DND-41 (cell line): ENCODE results near the gene OR2D3.

ENCODE experiments used
- ATAC-seq: fragments of 200-7000 bp; cut with Tn5 transposase; 3 replicates; pipeline ENCODE4 v1.9.1; 2021; ENCODE audit warnings: low read depth; ENCODE audit not compliant: insufficient read depth
- DNase-seq: peaks from one replicate; pipeline ENCODE4 v3.0.0-alpha.2; 2020
- H2AFZ ChIP-seq: 2 replicates; pipeline ENCODE4 v1.6.0; 2012; ENCODE audit warnings: low read depth, low read length
- H3K27ac ChIP-seq: 2 replicates; pipeline ENCODE4 v1.5.1; 2012; ENCODE audit warnings: low read length, inconsistent platforms
- H3K27me3 ChIP-seq: fragments of 200-600 bp; sonication (generic); 2 replicates; pipeline ENCODE4 v1.6.0; 2012; ENCODE audit warnings: low read length, mild to moderate bottlenecking, inconsistent platforms; ENCODE audit not compliant: insufficient read depth, poor library complexity
- H3K36me3 ChIP-seq: 2 replicates; pipeline ENCODE4 v1.5.1; 2012; ENCODE audit warnings: low read length, inconsistent platforms; ENCODE audit not compliant: insufficient read depth
- H3K4me1 ChIP-seq: 2 replicates; pipeline ENCODE4 v1.5.1; 2012; ENCODE audit warnings: mild to moderate bottlenecking, low read length; ENCODE audit not compliant: insufficient read depth
- H3K4me2 ChIP-seq: 2 replicates; pipeline ENCODE4 v1.6.0; 2012; ENCODE audit warnings: mild to moderate bottlenecking, moderate library complexity, low read length, inconsistent platforms; ENCODE audit not compliant: insufficient read depth
- H3K4me3 ChIP-seq, 2 experiments: fragments of 200-600 bp in 1 of 2; shearing (Covaris generic) in 1 of 2; 2 replicates each; pipeline ENCODE4 v1.5.1; 2012 to 2016; ENCODE audit warnings: inconsistent platforms in 2 of 2, low read length in 2 of 2, mild to moderate bottlenecking in 2 of 2, low read depth in 1 of 2, moderate library complexity in 1 of 2
- H3K79me2 ChIP-seq: 2 replicates; pipeline ENCODE4 v1.6.0; 2012; ENCODE audit warnings: low read length, inconsistent platforms; ENCODE audit not compliant: insufficient read depth
- H3K9ac ChIP-seq: 2 replicates; pipeline ENCODE4 v1.6.0; 2012; ENCODE audit warnings: low read depth, mild to moderate bottlenecking, inconsistent platforms, low read length, moderate library complexity
- H3K9me3 ChIP-seq: 2 replicates; pipeline ENCODE4 v1.5.1; 2012; ENCODE audit warnings: low read length, moderate library complexity, mild to moderate bottlenecking, inconsistent platforms; ENCODE audit not compliant: insufficient read depth, severe bottlenecking
- H4K20me1 ChIP-seq: 2 replicates; pipeline ENCODE4 v1.6.0; 2012; ENCODE audit warnings: low read length; ENCODE audit not compliant: insufficient read depth
- EZH2 ChIP-seq: IDR thresholded peaks from 3 replicates; pipeline ENCODE4 v1.6.1; 2012; ENCODE audit warnings: borderline replicate concordance, low read depth, mild to moderate bottlenecking, moderate library complexity, low read length, inconsistent platforms; ENCODE audit not compliant: severe bottlenecking
- TF ChIP-seq, protein P1 (sequence below): IDR thresholded peaks from 2 replicates; pipeline ENCODE4 v1.5.1; 2012; ENCODE audit warnings: borderline replicate concordance, low read length, moderate library complexity, mild to moderate bottlenecking; ENCODE audit not compliant: poor library complexity, severe bottlenecking; ENCODE audit errors: extremely low read depth

The OR2D3 gene, protein sequence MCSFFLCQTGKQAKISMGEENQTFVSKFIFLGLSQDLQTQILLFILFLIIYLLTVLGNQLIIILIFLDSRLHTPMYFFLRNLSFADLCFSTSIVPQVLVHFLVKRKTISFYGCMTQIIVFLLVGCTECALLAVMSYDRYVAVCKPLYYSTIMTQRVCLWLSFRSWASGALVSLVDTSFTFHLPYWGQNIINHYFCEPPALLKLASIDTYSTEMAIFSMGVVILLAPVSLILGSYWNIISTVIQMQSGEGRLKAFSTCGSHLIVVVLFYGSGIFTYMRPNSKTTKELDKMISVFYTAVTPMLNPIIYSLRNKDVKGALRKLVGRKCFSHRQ

DNA sequence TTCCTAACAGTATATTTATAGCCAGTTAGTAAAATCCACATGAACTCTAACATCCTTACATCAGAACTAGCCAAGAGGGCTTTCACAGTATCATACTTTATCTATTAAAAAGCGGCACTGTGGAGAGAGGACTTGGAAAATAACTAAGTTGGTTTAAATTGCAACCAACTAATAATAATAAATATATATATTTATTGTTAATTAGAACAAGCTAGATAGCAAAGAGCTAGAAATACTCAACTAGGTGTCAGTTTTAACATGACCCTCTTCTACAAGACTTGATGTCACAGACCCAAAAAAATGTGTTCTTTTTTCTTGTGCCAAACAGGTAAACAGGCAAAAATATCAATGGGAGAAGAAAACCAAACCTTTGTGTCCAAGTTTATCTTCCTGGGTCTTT lies at the start of gene OR2D3:
TSS of gene OR2D3 (plus strand) at position 301 of the 400 bp plus-strand sequence. CDS start at position 301, 0 bp downstream.
- H3K79me2 ChIP-seq: no peaks in the 10 kb centered on the region
- peaks cover 4% of the 10 kb centered on the region for H3K4me1 ChIP-seq
- no peak within 1 kb of the TSS for H2AFZ ChIP-seq
- TF ChIP-seq, protein P1, sequence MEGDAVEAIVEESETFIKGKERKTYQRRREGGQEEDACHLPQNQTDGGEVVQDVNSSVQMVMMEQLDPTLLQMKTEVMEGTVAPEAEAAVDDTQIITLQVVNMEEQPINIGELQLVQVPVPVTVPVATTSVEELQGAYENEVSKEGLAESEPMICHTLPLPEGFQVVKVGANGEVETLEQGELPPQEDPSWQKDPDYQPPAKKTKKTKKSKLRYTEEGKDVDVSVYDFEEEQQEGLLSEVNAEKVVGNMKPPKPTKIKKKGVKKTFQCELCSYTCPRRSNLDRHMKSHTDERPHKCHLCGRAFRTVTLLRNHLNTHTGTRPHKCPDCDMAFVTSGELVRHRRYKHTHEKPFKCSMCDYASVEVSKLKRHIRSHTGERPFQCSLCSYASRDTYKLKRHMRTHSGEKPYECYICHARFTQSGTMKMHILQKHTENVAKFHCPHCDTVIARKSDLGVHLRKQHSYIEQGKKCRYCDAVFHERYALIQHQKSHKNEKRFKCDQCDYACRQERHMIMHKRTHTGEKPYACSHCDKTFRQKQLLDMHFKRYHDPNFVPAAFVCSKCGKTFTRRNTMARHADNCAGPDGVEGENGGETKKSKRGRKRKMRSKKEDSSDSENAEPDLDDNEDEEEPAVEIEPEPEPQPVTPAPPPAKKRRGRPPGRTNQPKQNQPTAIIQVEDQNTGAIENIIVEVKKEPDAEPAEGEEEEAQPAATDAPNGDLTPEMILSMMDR: no peak
- TF ChIP-seq EZH2: no peak
- DNase-seq (no peak), ATAC-seq (no peak)
- H3K9ac ChIP-seq: no peak within 1 kb of the TSS
- H3K4me2 ChIP-seq: no peak within 1 kb of the TSS
- no peaks in the 10 kb centered on the region for H3K9me3 ChIP-seq
- H4K20me1 ChIP-seq: no peaks in the 10 kb centered on the region
- H3K27ac ChIP-seq: no peak within 1 kb of the TSS
- no peaks in the 10 kb centered on the region for H3K27me3 ChIP-seq
- H3K36me3 ChIP-seq: peaks cover 5% of the 10 kb centered on the region; the same call in 1 of the 2 replicates
- no peak within 1 kb of the TSS for H3K4me3 ChIP-seq

DNA sequence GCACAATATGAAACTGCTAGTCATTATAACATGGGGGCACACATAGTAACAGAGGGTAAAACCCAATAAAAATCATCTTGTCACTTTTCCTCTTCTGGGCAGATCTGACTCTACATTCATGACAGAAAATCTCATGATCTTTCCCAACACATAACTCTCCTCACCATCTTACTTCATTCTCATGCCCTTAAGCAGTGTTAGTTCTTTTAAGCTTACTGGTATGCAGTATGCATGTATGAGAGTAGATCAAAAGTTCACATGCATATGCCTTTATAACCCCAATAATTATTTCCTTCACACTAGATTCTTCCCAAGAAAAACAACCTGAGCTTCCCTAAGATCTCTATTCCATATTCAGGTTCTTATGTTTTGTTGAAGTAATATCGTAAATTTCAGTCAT lies 49.5 kb upstream of the OR2D3 start:
- no peak overlapping the region for H3K4me3 ChIP-seq
- no peak overlapping the region for H3K4me2 ChIP-seq
- H3K9ac ChIP-seq: no peak overlapping the region
- TF ChIP-seq, protein P1: no peak
- no peak for TF ChIP-seq EZH2
- H2AFZ ChIP-seq: no peak overlapping the region
- no peaks in the 10 kb centered on the region for H3K9me3 ChIP-seq
- H3K27me3 ChIP-seq: no peaks in the 10 kb centered on the region
- H3K36me3 ChIP-seq: no peaks in the 10 kb centered on the region
- H4K20me1 ChIP-seq: no peaks in the 10 kb centered on the region
- DNase-seq (no peak), ATAC-seq (no peak)
- no peak overlapping the region for H3K27ac ChIP-seq
- H3K4me1 ChIP-seq: no peaks in the 10 kb centered on the region
- no peaks in the 10 kb centered on the region for H3K79me2 ChIP-seq

DNA sequence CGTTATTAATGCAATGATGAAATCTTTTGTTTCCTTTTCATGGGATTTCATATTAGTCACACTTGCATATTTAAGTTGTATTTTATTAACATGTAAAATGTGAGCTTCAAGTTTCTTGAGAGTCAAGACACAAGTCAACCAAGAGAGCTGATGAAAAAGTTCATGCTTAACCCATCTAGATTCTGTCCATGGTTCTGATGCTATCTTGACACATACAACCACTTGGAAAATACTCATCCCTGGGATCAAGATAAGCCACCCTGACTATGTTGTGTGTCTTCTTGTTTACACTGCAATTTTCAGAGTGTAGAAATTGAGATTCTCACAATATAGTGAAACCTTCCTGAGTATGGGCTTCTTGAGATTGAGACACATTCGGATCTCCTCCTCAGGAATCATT lies 45.0 kb upstream of the OR2D3 start:
- no peak overlapping the region for H3K4me3 ChIP-seq
- ATAC-seq: no peak
- no peaks in the 10 kb centered on the region for H4K20me1 ChIP-seq
- H3K9ac ChIP-seq: no peak overlapping the region
- H3K4me2 ChIP-seq: no peak overlapping the region
- H2AFZ ChIP-seq: no peak overlapping the region
- DNase-seq: no peak
- no peak for TF ChIP-seq EZH2
- TF ChIP-seq, protein P1: no peak
- no peak overlapping the region for H3K27ac ChIP-seq
- no peaks in the 10 kb centered on the region for H3K27me3 ChIP-seq
- H3K36me3 ChIP-seq: no peaks in the 10 kb centered on the region
- H3K79me2 ChIP-seq: no peaks in the 10 kb centered on the region
- no peaks in the 10 kb centered on the region for H3K4me1 ChIP-seq
- no peaks in the 10 kb centered on the region for H3K9me3 ChIP-seq
